NB4 (cell line): ENCODE results near the gene PRDM7.

Experiments
- DNase-seq: peaks from one replicate; pipeline ENCODE4 v3.0.0; 2010; ENCODE audit warnings: low read depth
- H3K4me3 ChIP-seq: one replicate; pipeline ENCODE4 v1.5.1; 2011; ENCODE audit warnings: mild to moderate bottlenecking, low read depth, low read length, moderate library complexity
- MYC ChIP-seq: IDR thresholded peaks from 2 replicates; pipeline ENCODE4 v1.6.1; 2011; ENCODE audit warnings: low read depth, low read length
- POLR2A ChIP-seq: IDR thresholded peaks from 2 replicates; pipeline ENCODE4 v1.6.1; 2011; ENCODE audit warnings: mild to moderate bottlenecking; ENCODE audit not compliant: insufficient read length; ENCODE audit errors: extremely low read depth
- TF ChIP-seq, protein P1 (sequence below): IDR thresholded peaks from 2 replicates; pipeline ENCODE4 v1.6.1; 2011; ENCODE audit warnings: low read depth, low read length
- TF ChIP-seq, protein P2 (sequence below): IDR thresholded peaks from one replicate; pipeline ENCODE4 v1.5.1; 2012; ENCODE audit warnings: low read depth, low read length

The PRDM7 gene

DNA sequence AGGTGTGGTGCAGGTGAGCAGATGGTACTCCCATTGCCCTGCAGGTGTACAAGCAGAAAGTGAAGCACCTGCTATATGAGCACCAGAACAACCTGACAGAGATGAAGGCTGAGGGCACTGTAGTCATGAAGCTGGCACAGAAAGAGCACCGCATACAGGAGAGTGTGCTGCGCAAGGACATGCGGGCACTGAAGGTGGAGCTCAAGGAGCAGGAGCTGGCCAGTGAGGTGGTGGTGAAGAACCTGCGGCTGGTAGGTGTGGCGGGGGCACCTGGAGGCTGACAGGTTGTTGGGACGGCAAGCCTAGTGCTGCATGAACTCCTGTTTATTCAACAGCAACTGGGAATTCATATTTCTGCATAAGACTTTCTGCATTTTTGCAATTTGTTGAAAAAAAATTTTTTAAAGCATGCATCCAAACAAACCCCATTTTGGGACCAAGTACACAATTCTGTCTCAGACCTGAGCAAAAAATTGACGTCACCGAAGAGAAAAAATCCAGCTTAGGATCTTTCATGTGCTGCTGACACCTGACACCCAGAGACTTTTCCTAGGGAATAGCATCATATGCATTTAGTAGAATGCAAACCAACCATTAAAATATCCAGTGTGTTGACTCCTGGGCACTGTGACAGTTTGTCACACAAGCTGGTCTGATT, 44.3 kb downstream of the PRDM7 start:
- peak; percentile 42 for DNase-seq
- TF ChIP-seq, protein P1, sequence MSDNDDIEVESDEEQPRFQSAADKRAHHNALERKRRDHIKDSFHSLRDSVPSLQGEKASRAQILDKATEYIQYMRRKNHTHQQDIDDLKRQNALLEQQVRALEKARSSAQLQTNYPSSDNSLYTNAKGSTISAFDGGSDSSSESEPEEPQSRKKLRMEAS: no peak
- no peak for TF ChIP-seq POLR2A
- TF ChIP-seq, protein P2, sequence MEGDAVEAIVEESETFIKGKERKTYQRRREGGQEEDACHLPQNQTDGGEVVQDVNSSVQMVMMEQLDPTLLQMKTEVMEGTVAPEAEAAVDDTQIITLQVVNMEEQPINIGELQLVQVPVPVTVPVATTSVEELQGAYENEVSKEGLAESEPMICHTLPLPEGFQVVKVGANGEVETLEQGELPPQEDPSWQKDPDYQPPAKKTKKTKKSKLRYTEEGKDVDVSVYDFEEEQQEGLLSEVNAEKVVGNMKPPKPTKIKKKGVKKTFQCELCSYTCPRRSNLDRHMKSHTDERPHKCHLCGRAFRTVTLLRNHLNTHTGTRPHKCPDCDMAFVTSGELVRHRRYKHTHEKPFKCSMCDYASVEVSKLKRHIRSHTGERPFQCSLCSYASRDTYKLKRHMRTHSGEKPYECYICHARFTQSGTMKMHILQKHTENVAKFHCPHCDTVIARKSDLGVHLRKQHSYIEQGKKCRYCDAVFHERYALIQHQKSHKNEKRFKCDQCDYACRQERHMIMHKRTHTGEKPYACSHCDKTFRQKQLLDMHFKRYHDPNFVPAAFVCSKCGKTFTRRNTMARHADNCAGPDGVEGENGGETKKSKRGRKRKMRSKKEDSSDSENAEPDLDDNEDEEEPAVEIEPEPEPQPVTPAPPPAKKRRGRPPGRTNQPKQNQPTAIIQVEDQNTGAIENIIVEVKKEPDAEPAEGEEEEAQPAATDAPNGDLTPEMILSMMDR: no peak
- TF ChIP-seq MYC: no peak
- no peak overlapping the region for H3K4me3 ChIP-seq

DNA sequence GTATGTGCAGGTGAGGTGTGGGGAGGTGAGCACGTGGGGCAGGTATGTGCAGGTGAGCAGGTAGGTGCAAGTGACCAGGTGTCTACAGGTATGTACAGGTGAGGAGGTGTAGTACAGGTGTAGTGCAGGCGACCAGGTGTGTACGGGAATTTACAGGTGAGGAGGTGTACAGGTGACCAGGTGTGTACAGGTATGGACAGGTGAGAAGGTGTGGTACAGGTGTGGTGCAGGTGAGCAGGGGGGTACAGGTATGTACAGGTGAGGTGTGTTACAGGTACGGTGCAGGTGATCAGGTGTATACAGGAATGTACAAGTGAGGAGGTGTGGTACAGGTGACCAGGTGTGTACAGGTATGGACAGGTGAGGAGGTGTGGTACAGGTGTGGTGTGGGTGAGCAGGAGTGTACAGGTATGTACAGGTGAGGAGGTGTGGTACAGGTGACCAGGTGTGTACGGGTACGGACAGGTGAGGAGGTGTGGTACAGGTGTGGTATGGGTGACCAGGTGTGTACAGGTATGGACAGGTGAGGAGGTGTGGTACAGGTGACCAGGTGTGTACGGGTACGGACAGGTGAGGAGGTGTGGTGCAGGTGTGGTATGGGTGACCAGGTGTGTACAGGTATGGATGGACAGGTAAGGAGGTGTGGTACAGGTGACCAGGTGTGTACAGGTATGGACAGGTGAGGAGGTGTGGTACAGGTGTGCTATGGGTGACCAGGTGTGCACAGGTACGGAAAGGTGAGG, 45.0 kb downstream of the PRDM7 start:
- no peak overlapping the region for H3K4me3 ChIP-seq
- peak; percentile 53 for DNase-seq
- TF ChIP-seq, protein P1: no peak
- no peak for TF ChIP-seq POLR2A
- no peak for TF ChIP-seq MYC
- TF ChIP-seq, protein P2: no peak

DNA sequence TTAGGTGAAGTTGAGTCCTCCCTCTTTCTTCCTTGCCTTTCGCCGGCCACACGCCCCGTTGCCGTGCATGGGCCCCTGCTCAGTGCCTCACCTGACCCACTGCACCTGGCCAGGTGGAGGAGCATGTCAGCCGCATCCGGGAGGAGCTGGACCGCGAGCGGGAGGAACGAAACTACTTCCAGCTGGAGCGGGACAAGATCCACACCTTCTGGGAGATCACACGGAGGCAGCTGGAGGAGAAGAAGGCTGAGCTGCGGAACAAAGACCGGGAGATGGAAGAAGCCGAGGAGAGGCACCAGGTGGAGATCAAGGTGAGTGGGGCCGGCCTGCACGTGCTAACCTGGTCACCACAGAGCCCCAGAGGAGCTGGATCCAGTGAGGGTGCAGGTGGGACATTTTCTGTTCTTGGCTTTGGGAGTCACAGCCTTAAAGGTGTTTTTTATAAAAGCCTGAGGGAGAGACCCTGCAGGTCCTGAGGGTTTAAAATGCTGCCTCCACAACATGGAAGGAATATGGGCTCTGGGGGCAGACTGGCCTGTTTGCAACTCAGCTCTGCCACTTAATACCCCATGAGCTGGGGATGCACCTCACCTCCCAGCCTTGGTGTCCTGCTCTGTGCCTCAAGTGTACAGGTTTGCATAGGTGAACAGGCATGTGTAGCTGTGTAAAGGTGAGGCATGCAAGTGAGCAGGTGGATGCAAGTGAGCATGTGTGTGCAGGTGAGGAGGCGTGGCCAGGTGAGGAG, 45.8 kb downstream of the PRDM7 start:
- DNase-seq: peak; percentile 53

DNA sequence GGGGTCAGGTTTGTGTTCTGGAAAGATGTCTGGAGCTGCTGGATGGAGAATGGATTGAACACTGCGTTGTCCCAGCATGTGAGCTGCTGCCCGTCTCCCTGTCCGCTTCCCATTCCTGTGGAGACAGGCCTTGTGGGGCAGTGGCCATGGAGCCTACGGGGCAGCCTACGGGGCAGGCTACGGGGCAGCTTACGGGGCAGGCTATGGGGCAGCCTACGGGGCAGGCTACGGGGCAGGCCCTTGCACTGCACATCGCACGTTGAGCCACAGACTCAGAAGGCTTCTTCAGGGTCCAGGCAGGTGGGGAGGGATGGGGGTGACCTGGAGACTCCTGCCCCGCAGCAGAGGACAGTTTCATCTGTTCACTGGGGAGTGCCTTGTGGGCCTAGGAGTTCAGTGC, 48.1 kb downstream of the PRDM7 start:
- TF ChIP-seq, protein P2: no peak
- TF ChIP-seq MYC (no peak), POLR2A (no peak)
- TF ChIP-seq, protein P1: no peak
- no peak overlapping the region for H3K4me3 ChIP-seq
- DNase-seq: no peak

More for the DNA sequence above, 45.8 kb downstream of the PRDM7 start:
- TF ChIP-seq POLR2A: no peak
- TF ChIP-seq, protein P2: no peak
- TF ChIP-seq, protein P1: no peak
- no peak for TF ChIP-seq MYC
- H3K4me3 ChIP-seq: no peak overlapping the region

DNA sequence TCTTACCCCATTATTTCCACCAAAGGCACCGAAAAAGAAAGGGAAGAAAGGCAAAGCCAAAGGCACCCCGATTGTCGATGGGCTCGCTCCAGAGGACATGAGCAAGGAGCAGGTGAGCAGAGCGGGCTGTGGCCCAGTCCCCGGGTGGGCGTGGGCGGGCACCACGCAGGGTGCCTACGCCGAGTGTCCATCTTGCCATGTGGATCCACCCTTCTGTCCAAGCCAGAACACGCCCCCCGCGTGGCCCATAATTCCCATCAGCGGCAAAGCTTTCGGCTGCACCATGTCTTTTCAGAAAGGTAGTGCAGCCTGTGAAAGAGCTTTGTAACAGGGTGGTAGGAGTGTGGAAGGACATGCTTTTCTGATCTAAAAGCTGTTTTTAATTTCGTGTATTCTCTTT, 49.5 kb downstream of the PRDM7 start:
- TF ChIP-seq, protein P1: no peak
- TF ChIP-seq MYC: no peak
- no peak for TF ChIP-seq POLR2A
- TF ChIP-seq, protein P2: no peak
- DNase-seq: no peak
- no peak overlapping the region for H3K4me3 ChIP-seq
